ENCODE results near the gene GPR32. TPM values are rescaled to one million over a fixed set of nuclear protein-coding genes. Genes with fewer than 3 reads are reported as not detected.
"Not testable (repeated sequence)": the region's sequence is repeated elsewhere in the genome, so short reads cannot be mapped to it uniquely, and the experiment has no call there.

The GPR32 gene, protein sequence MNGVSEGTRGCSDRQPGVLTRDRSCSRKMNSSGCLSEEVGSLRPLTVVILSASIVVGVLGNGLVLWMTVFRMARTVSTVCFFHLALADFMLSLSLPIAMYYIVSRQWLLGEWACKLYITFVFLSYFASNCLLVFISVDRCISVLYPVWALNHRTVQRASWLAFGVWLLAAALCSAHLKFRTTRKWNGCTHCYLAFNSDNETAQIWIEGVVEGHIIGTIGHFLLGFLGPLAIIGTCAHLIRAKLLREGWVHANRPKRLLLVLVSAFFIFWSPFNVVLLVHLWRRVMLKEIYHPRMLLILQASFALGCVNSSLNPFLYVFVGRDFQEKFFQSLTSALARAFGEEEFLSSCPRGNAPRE
- not detected in 2 replicates for total RNA-seq

DNA sequence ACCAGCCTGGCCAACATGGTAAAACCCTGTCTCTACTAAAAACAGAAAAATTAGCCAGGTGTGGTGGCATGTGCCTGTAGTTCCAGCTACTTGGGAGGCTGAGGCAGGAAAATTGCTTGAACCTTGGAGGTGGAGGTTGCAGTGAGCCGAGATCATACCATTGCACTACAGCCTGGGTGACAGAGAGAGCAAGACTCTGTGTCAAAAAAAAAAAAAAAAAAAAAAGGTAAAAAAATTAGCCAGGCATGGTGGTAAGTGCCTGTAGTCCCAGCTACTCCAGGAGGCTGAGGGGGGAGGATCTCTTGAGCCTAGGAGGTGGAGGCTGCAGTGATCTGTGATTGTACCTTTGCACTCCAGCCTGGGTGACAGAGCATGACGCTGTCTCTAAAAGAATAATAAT is at the start of gene GPR32:
GPR32 (plus strand) TSS at position 301 of the 400 bp plus-strand sequence. CDS start 137 bp downstream, outside the sequence.
- H3K36me3 Mint-ChIP-seq (ENCODE audit: low read depth); H3K27me3 Mint-ChIP-seq (ENCODE audit: insufficient read depth); H3K4me1 Mint-ChIP-seq (ENCODE audit: low read depth); H3K9me3 Mint-ChIP-seq; DNase-seq (ENCODE audit: low spot score); H3K4me3 Mint-ChIP-seq; intact Hi-C loops (cut with micrococcal nuclease); H3K27ac Mint-ChIP-seq: not testable (repeated sequence)

DNA sequence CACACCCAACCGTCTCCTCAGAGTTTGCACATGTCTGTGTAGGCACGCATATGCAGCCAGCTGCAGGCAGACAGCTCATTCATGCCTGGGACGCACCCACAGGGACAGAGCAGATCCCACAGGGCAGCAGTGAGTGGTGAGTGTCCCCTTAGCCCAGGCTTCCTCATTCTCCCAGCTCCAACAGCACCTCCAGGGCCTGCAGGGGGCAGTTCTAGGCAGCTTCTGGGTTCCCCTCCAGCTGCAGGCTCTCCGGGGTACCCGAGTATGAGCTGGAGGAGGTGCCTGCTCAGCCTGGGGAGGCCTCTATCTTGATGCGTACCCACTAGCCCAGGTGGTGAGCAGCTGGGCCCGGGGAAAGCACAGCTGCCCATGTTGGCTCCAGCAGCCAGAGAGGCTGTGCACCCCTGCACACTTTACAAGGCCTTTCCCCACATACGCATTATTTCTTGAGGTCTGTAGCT is 49.3 kb upstream of the GPR32 start:
- intact Hi-C loops (cut with micrococcal nuclease): no loop called here
- Mint-ChIP-seq H3K27me3 (ENCODE audit: insufficient read depth) (peaks cover 50% of the 10 kb centered on the region), H3K27ac (no peak overlapping the region), H3K9me3 (no peaks in the 10 kb centered on the region), H3K4me1 (ENCODE audit: low read depth) (no peaks in the 10 kb centered on the region), H3K36me3 (ENCODE audit: low read depth) (no peaks in the 10 kb centered on the region), H3K4me3 (no peak overlapping the region)
- no peak for DNase-seq (ENCODE audit: low spot score)

DNA sequence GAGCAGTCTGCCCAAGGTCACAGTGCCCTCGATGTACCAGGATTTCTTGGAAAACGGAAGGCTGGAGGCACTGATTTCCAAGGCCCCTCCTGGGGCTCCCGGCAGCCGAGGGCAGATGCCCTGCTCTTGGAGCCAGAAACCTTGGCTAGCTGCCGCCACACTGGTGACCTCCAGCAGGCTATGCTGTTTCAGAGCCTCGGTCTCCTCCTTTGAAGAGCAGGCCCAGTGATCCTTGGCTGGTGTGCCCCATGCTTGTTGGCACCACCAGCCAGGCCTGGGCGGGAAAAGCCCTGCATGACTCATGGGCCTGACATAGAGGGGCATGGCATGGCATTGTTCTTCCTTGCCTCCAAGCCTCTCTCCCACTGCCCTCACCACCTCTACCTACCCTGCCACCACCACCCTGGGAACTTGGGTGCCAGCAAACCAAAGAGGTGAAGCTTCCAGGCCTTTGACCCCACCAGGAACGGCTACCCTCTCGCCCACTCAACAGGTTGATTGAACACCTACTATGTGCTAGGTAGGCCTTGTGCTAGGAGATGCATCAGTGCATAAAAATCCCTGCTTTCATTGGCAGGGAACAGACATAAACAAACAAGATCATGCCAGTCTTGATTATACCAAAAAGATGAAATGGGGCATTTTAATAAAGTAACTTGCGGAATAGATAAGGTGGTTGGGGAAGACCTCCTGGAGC is 48.7 kb upstream of the GPR32 start:
- intact Hi-C loops (cut with micrococcal nuclease): no loop called here
- H3K27me3 Mint-ChIP-seq (ENCODE audit: insufficient read depth): peaks cover 47% of the 10 kb centered on the region

GRCh38 chr19:50722201-50723013 is 47.9 kb upstream of the GPR32 start:
- intact Hi-C loops (cut with micrococcal nuclease): no loop called here
- DNase-seq (ENCODE audit: low spot score): no peak
- Mint-ChIP-seq H3K27me3 (ENCODE audit: insufficient read depth) (peaks cover 43% of the 10 kb centered on the region), H3K36me3 (ENCODE audit: low read depth) (no peaks in the 10 kb centered on the region), H3K27ac (no peak overlapping the region), H3K4me3 (no peak overlapping the region), H3K4me1 (ENCODE audit: low read depth) (no peaks in the 10 kb centered on the region), H3K9me3 (no peaks in the 10 kb centered on the region)

More for the DNA sequence above, 48.7 kb upstream of the GPR32 start:
- no peak overlapping the region for H3K4me3 Mint-ChIP-seq
- DNase-seq (ENCODE audit: low spot score): no peak
- H3K36me3 Mint-ChIP-seq (ENCODE audit: low read depth): no peaks in the 10 kb centered on the region
- no peaks in the 10 kb centered on the region for H3K4me1 Mint-ChIP-seq (ENCODE audit: low read depth)
- H3K27ac Mint-ChIP-seq: no peak overlapping the region
- no peaks in the 10 kb centered on the region for H3K9me3 Mint-ChIP-seq

- peak within 1 kb of the TSS; percentile 85 for H3K4me3 Mint-ChIP-seq
- no peaks in the 10 kb centered on the region for H3K36me3 Mint-ChIP-seq (ENCODE audit: low read depth)
- H3K9me3 Mint-ChIP-seq: no peaks in the 10 kb centered on the region
- H3K27me3 Mint-ChIP-seq (ENCODE audit: insufficient read depth): peaks cover 37% of the 10 kb centered on the region
- intact Hi-C loops (cut with micrococcal nuclease): no loop called here
- no peak for DNase-seq (ENCODE audit: low spot score)
- no peak within 1 kb of the TSS for H3K27ac Mint-ChIP-seq
- H3K4me1 Mint-ChIP-seq (ENCODE audit: low read depth): no peaks in the 10 kb centered on the region
Observed at GRCh38 chr19:50723069-50723468, 47.2 kb upstream of the GPR32 start, which contains the start of gene CLEC11A. Gene CLEC11A (plus strand): TSS chr19:50723364. CDS start chr19:50723526, 162 bp downstream.

DNA sequence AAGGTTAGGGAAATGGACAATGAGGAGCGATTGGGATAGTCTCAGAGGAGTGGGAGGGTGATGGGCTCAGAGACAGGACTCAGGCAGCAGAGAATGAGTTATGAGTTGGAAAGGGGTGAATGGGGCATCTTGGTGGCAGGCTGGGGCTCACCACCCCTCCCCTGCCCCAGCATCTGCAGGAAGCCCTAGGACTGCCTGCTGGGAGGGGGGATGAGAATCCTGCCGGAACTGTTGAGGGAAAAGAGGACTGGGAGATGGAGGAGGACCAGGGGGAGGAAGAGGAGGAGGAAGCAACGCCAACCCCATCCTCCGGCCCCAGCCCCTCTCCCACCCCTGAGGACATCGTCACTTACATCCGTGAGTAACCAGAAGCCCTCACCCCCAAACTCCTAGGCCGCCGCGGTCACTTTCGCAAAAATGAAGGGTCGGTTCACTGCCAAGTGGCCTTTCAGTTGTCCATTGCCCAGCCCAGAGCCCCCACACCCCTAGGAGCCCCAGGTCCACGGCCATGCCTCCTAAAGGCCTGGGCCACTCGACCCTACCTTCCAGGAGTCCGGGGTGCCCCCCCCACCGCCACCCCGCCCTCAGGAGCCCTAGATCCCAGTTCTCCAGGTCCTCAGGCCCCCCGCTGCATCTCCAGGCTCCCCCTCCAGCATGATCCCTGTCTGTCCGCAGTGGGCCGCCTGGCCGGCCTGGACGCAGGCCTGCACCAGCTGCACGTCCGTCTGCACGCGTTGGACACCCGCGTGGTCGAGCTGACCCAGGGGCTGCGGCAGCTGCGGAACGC is 46.3 kb upstream of the GPR32 start:
- Mint-ChIP-seq H3K27me3 (ENCODE audit: insufficient read depth) (peaks cover 38% of the 10 kb centered on the region), H3K4me3 (peak overlapping the region; percentile 85), H3K27ac (no peak overlapping the region), H3K36me3 (ENCODE audit: low read depth) (no peaks in the 10 kb centered on the region), H3K9me3 (no peaks in the 10 kb centered on the region), H3K4me1 (ENCODE audit: low read depth) (no peaks in the 10 kb centered on the region)
- intact Hi-C loops (cut with micrococcal nuclease): loop anchor here (1.0 to 2.0 kb wide), 4 partner anchors 59 to 339 kb away; partner anchors contain the start of gene POLD1
- DNase-seq (ENCODE audit: low spot score): no peak

DNA sequence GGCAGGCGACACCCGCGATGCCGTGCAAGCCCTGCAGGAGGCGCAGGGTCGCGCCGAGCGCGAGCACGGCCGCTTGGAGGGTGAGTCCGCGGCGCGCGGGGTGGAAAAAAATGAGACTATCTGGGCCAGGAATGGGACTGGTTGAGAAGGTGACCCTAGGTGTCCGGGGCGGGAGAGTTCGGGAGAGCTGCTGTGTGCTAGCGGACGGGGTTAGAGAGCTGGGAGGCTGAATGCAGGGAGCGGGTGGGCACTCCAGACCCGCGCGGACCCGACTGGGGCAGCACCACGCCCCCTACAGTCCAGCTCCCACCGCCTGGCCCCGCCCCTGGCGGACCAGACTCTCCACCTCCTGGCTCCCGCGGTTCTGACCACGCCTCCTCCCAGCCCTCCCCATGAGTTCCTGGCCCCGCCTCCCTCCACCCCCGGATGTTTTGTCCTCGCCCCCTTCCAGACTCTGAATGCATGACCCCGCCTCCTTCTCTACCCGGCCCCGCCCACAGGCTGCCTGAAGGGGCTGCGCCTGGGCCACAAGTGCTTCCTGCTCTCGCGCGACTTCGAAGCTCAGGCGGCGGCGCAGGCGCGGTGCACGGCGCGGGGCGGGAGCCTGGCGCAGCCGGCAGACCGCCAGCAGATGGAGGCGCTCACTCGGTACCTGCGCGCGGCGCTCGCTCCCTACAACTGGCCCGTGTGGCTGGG is 45.6 kb upstream of the GPR32 start:
- Mint-ChIP-seq H3K4me1 (ENCODE audit: low read depth) (no peaks in the 10 kb centered on the region), H3K9me3 (no peaks in the 10 kb centered on the region), H3K27me3 (ENCODE audit: insufficient read depth) (peaks cover 38% of the 10 kb centered on the region), H3K4me3 (peak overlapping the region; percentile 85), H3K27ac (peak overlapping the region; percentile 78), H3K36me3 (ENCODE audit: low read depth) (no peaks in the 10 kb centered on the region)
- intact Hi-C loops (cut with micrococcal nuclease): loop anchor here (1.0 to 5.0 kb wide), 8 partner anchors 59 to 395 kb away; partner anchors contain the start of genes CTU1, JOSD2, KCNC3 and POLD1
- DNase-seq (ENCODE audit: low spot score): peak; percentile 97

DNA sequence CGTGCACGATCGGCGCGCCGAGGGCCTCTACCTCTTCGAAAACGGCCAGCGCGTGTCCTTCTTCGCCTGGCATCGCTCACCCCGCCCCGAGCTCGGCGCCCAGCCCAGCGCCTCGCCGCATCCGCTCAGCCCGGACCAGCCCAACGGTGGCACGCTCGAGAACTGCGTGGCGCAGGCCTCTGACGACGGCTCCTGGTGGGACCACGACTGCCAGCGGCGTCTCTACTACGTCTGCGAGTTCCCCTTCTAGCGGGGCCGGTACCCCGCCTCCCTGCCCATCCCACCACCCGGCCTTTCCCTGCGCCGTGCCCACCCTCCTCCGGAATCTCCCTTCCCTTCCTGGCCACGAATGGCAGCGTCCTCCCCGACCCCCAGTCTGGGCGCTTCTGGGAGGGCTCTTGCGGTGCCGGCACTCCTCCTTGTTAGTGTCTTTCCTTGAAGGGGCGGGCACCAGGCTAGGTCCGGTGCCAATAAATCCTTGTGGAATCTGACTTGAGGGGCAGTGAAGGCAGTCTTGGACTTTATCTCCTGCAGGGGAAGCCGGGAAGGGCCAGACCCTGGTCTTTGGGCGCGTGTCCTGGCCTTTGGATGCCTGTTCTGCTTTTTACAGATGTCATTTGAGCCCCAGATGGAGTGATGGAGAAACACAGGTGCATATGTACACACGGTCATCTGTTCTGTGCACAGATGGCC is 44.9 kb upstream of the GPR32 start:
- Mint-ChIP-seq H3K4me3 (peak overlapping the region; percentile 85), H3K27ac (peak overlapping the region; percentile 78), H3K27me3 (ENCODE audit: insufficient read depth) (peaks cover 33% of the 10 kb centered on the region), H3K4me1 (ENCODE audit: low read depth) (no peaks in the 10 kb centered on the region), H3K36me3 (ENCODE audit: low read depth) (no peaks in the 10 kb centered on the region), H3K9me3 (no peaks in the 10 kb centered on the region)
- no peak for DNase-seq (ENCODE audit: low spot score)
- intact Hi-C loops (cut with micrococcal nuclease): loop anchor here (1.0 to 5.0 kb wide), 5 partner anchors 80 to 396 kb away; partner anchors contain the start of genes CTU1, JOSD2, KCNC3 and POLD1

- no peaks in the 10 kb centered on the region for H3K36me3 Mint-ChIP-seq (ENCODE audit: low read depth)
- H3K4me3 Mint-ChIP-seq: peak overlapping the region; percentile 85
- H3K27ac Mint-ChIP-seq: no peak overlapping the region
- H3K9me3 Mint-ChIP-seq: no peaks in the 10 kb centered on the region
- intact Hi-C loops (cut with micrococcal nuclease): loop anchor here (1.0 to 5.0 kb wide), 5 partner anchors 79 to 397 kb away; partner anchors contain the start of genes CTU1, JOSD2, KCNC3 and POLD1
- DNase-seq (ENCODE audit: low spot score): no peak
- H3K27me3 Mint-ChIP-seq (ENCODE audit: insufficient read depth): peaks cover 29% of the 10 kb centered on the region
- H3K4me1 Mint-ChIP-seq (ENCODE audit: low read depth): no peaks in the 10 kb centered on the region
Observed at GRCh38 chr19:50725911-50726230, 44.4 kb upstream of the GPR32 start.

DNA sequence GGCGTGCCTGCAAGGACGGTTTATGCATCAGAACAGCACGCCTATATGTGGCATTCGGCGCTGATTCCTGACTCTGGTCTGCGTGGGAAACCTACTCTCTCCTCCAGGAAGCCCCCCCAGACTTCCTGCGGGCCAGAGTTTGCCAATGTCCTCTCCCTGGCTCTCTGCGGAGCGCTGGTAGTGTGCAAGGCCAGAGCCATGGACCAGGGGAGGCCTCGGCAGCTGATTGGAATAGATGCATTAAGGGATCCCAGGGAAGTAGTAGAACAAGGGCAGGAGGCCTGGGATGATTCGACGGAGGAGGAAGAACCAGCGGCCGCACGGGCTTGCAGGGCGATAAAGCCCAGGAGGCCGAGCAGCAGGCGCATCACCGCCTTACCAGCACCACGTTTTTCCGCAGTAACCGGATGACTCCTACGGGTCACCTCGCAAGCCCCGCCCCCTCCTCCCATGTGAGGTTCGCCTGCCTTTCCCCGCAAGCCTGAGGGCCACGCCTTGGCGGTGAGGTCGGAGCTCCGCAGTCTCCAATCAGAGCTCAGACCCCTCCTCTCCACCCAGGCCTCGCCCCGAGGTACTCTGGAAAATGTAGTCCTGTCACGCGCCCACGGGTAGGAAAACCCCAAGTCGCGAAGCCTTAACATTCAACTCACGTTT is 42.1 kb upstream of the GPR32 start:
- Mint-ChIP-seq H3K27me3 (ENCODE audit: insufficient read depth) (peaks cover 15% of the 10 kb centered on the region), H3K36me3 (ENCODE audit: low read depth) (no peaks in the 10 kb centered on the region), H3K9me3 (no peaks in the 10 kb centered on the region), H3K4me1 (ENCODE audit: low read depth) (no peaks in the 10 kb centered on the region), H3K27ac (peak overlapping the region; percentile 78), H3K4me3 (peak overlapping the region; percentile 54)
- intact Hi-C loops (cut with micrococcal nuclease): loop anchor here (5.0 kb wide), 1 partner anchor 379 kb away; the partner anchor contains the start of gene CTU1
- peak; percentile 73 for DNase-seq (ENCODE audit: low spot score)

DNA sequence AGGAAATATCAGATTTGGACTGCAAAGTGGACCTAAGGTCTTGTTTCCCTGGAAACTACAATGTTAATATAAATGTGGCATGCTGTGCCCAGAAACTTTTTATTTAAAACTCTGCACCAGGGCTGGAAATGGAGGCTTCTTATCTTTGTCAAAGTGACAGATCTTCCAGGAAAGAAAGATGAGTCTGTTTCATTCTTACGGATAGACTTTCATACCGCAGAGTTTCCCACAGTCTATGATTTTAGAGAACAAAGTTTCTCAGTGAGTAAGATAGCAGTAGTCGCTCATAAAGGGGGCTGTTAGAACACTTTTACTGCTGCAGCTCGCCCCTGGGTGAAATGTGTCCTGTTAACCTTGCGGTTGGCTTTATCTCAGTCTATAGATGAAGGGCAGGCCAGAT is 40.4 kb upstream of the GPR32 start:
- no peaks in the 10 kb centered on the region for H3K36me3 Mint-ChIP-seq (ENCODE audit: low read depth)
- DNase-seq (ENCODE audit: low spot score): no peak
- H3K27ac Mint-ChIP-seq: no peak overlapping the region
- no peak overlapping the region for H3K4me3 Mint-ChIP-seq
- intact Hi-C loops (cut with micrococcal nuclease): loop anchor here (5.0 kb wide), 1 partner anchor 377 kb away; the partner anchor contains the start of gene CTU1
- H3K9me3 Mint-ChIP-seq: no peaks in the 10 kb centered on the region
- peaks cover 4% of the 10 kb centered on the region for H3K27me3 Mint-ChIP-seq (ENCODE audit: insufficient read depth)
- H3K4me1 Mint-ChIP-seq (ENCODE audit: low read depth): no peaks in the 10 kb centered on the region

Measured in activated T-helper 1 cell treated with anti-CD3 and anti-CD28 coated beads, Interleukin-12 subunit alpha, Interleukin-12 subunit beta, Interleukin-2, Interleukin-4 antibody, amounts not matched to agents 30 ng/mL and 10 ng/mL and 1 ng/mL, durations not matched to agents 14 hours and 24 hours and 36 hours (primary cell).